ENCODE results near the gene NLE1.

NLE1 gene

GRCh38 chr17:35086931-35087573, 55.1 kb downstream of the NLE1 start:
- no peak for DNase-seq (ENCODE audit: low read depth)

GRCh38 chr17:35086164-35086563, 55.9 kb downstream of the NLE1 start:
- no peak for DNase-seq (ENCODE audit: low read depth)

GRCh38 chr17:35084987-35085386, 57.1 kb downstream of the NLE1 start:
- no peak for DNase-seq (ENCODE audit: low read depth)

DNA sequence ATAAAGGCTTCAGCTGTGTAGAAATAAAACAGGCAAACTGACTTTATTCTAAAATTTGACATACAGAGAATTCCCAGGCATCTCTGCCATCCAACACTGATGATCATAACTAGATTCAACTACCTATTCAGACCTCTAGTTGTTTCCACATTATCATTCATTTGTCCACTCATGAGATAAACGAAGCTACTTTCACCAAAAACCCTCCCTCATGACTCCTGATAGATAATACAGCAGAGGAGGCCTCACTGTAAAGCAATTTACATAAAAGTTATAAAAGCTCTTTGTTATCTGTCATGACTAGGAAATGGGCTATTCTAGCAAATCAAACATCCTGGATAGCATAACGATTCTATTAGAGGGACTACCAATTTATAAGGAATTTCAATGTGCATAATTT, 59.0 kb downstream of the NLE1 start:
- no peak for DNase-seq (ENCODE audit: low read depth)

DNA sequence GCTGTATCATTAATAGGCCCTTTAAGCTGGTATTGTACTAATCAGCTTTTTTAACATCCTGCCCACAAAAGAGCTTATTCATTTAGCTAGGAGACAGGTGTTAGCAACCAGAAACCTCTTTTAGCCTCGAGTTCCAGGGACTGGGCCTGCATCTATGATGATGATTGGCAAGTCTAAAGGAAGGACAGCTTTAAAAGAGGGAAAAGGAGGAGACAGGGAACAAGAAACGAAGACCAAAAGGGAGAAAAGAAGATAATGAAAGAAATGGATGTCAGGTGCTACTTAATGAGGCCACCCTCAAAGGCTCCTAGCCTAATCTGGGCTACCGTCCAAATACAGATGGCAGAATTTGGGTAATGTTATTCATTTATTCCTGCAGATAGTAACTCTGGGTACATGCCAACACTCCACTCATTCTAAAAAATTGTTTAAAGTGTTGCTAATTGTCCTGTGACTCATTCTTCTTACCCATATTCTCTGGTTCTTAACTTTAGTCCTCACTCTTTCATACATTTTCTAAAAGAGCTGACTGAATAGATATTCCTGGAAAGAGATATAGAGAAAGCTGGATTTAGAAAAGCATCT, 59.9 kb downstream of the NLE1 start:
- no peak for DNase-seq (ENCODE audit: low read depth)

DNA sequence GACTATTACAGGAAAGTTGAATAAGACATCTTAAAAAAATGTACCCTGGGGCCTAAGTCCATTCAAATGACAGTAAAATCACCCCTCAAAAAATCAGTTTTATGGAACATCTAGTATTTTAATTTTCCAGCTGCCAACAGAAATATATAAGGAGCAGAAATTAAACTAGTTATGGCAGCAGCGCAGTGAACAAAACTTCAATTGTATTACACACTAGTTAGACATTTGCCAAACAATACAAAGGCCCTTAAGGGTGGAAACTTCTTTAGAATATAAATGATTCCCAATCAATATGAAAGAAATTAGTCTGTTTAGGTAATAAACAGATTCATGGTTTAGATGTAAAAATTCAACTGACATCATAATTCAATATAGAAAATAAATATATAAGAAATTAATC, 60.5 kb downstream of the NLE1 start:
- DNase-seq (ENCODE audit: low read depth), result no peak

DNA sequence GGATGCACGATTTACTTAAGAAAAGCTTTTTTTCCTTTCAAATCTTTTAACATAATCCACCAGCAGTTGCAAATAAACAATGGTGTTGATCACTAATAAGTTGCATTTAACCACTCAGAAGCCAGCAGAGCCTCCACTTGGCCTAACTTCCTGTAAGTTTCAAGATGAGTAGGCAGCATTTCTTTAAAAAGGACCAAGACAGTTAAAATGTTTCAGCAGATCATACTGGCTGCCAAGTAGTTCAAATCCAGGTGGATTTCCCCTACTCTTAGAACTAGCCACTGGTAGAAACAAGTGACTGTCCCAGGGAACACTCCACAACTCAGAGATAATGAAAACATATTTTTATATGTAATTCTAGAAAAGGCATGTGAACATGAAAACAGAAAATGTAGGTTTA, 61.6 kb downstream of the NLE1 start:
- DNase-seq (ENCODE audit: low read depth), result no peak

- no peak for DNase-seq (ENCODE audit: low read depth)
These were observed 62.3 kb downstream of the NLE1 start for GRCh38 chr17:35079547-35080423.
